Stomach (tissue), 9 donors: ENCODE data around the gene RSL24D1. TPM values are rescaled to one million over a fixed set of nuclear protein-coding genes. Genes with fewer than 3 reads are reported as not detected.

ENCODE experiments used
- DNase-seq, 2 donors: peaks; one replicate each; pipeline versions ENCODE4 v3.0.0 to v3.0.0-alpha.2; 2013 to 2019
- H3K27ac ChIP-seq, 5 donors: fragments of 200-600 bp in 4 of 5; sonication (generic) in 4 of 5; one replicate each; pipeline ENCODE4 v1.5.1; 2013 to 2019; ENCODE audit warnings: mild to moderate bottlenecking in 1 of 5, moderate library complexity in 1 of 5
- H3K27me3 ChIP-seq, 3 donors: fragments of 200-600 bp; sonication (generic); one replicate each; pipeline ENCODE4 v1.5.1; 2017 to 2019; ENCODE audit warnings: mixed run types in 1 of 3
- H3K36me3 ChIP-seq, 4 donors: fragments of 200-600 bp; sonication (generic); 1 replicate in 3 of 4; 2 replicates in 1 of 4; pipeline ENCODE4 v1.5.1; 2016 to 2019
- H3K4me1 ChIP-seq, 4 donors: fragments of 200-600 bp; sonication (generic); one replicate each; pipeline ENCODE4 v1.5.1; 2016 to 2019
- H3K4me3 ChIP-seq, 4 donors: fragments of 200-600 bp; sonication (generic) in 3 of 4; one replicate each; pipeline ENCODE4 v1.5.1; 2016 to 2019; ENCODE audit warnings: mild to moderate bottlenecking in 1 of 4
- H3K9me3 ChIP-seq, 4 donors: fragments of 200-600 bp; sonication (generic); one replicate each; pipeline ENCODE4 v1.5.1; 2016 to 2019
- EP300 ChIP-seq: sonication (generic); formaldehyde crosslinking; IDR thresholded peaks from one replicate; pipeline ENCODE4 v1.6.1; 2017; ENCODE audit warnings: antibody characterized with exemption
- POLR2A ChIP-seq, 4 donors: fragments of 450-650 bp; IDR thresholded peaks; one replicate each; pipeline ENCODE4 v1.6.1; 2016; ENCODE audit warnings: antibody characterized with exemption in 4 of 4, control low read depth in 2 of 4, mild to moderate bottlenecking in 1 of 4, moderate library complexity in 1 of 4
- POLR2AphosphoS5 ChIP-seq, 3 donors: sonication (generic); formaldehyde crosslinking; IDR thresholded peaks; one replicate each; pipeline ENCODE4 v1.6.1; 2016; ENCODE audit warnings: antibody characterized with exemption in 3 of 3
- WGBS, 5 donors: extraction: QIAGEN DNeasy Blood & Tissue Kit in 3 of 5; methylation state at CpG; one replicate each; pipeline versions ENCODE4 v1.1.5 to v1.1.7; 2013 to 2018; 5-methylcytosine and 5-hydroxymethylcytosine counted together
- intact Hi-C: fragments of 100-400 bp; cut with DNase I; formaldehyde crosslinking; loops from one replicate; pipeline ENCODE4 v1.15.1; 2023; ENCODE audit warnings: low total_unique reads
- polyA plus RNA-seq, 3 donors: library from polyadenylated mRNA; stranded (reverse); fragments of 200-250 nt; gene quantifications; one replicate each; pipeline ENCODE4 v1.2.3, GENCODE V29; 2013
- total RNA-seq, 5 donors: library from RNA; depleted of rRNA; stranded (reverse); fragments of >200 nt; gene quantifications; one replicate each; pipeline versions ENCODE4 v1.1.0 to v1.2.3, GENCODE V29; 2014 to 2016
- TF ChIP-seq, protein P1 (sequence below), 7 experiments: fragments of 450-650 bp in 4 of 7; fragments of 200-600 bp in 3 of 7; sonication (generic) in 3 of 7; IDR thresholded peaks; one replicate each; pipeline ENCODE4 v1.5.1; 2016 to 2019; ENCODE audit warnings: antibody characterized with exemption in 7 of 7, control low read depth in 2 of 7, mild to moderate bottlenecking in 1 of 7
- donor health status: healthy with polysubstance abuse.
- donor health status: Bipolar disorder and iron deficiency.
- donor health status: healthy.

Gene RSL24D1
- total and polyA plus RNA-seq, 8 donors, result 22.2 to 187 (median 87.5) TPM

DNA sequence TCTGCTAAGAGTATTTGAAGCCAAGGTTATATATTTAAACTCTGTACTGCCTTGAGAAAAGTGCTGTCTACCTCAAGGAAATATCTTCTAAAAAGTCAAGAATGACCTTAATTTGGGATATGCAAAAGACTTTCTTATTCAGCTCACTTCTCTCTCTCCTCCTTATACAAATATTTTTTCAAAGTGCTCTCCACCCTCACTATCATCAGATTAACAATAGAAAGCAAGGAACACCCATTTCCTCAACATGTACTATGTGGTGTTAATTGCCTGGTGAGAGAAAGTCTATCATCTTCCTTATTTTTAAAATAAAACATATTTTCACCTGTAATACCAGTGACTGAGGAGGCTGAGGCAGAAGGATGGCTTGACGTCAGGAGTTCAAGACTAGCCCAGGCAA lies 44.4 kb upstream of the RSL24D1 start:
- no peaks in the 10 kb centered on the region for H3K36me3 ChIP-seq
- TF ChIP-seq POLR2AphosphoS5 (IDR thresholded peaks at IDR 0.05) (peak in 1 of 3 donors; percentile 19), EP300 (no peak)
- peak overlapping the region; percentile 17 to 84 (median 68) for H3K27ac ChIP-seq
- H3K9me3 ChIP-seq, result no peaks in the 10 kb centered on the region
- H3K27me3 ChIP-seq, result no peaks in the 10 kb centered on the region
- no peak overlapping the region for H3K4me3 ChIP-seq
- DNase-seq, result no peak
- H3K4me1 ChIP-seq, result peaks cover 14 to 87% (median 30%) of the 10 kb centered on the region in 4 donors
- WGBS, 5 donors, result 38 to 83% (median 56%) methylated on average over 1 of the region's 1 CpG
- intact Hi-C loops, result no loop called here

GRCh38 chr15:55240125-55240760 lies 43.5 kb upstream of the RSL24D1 start:
- H3K4me3 ChIP-seq, result no peak overlapping the region
- H3K27me3 ChIP-seq, result no peaks in the 10 kb centered on the region
- no peak for TF ChIP-seq POLR2AphosphoS5 (IDR thresholded peaks at IDR 0.05)
- no peak for TF ChIP-seq POLR2A (IDR thresholded peaks at IDR 0.05)
- no peak for TF ChIP-seq EP300
- TF ChIP-seq, protein P1, sequence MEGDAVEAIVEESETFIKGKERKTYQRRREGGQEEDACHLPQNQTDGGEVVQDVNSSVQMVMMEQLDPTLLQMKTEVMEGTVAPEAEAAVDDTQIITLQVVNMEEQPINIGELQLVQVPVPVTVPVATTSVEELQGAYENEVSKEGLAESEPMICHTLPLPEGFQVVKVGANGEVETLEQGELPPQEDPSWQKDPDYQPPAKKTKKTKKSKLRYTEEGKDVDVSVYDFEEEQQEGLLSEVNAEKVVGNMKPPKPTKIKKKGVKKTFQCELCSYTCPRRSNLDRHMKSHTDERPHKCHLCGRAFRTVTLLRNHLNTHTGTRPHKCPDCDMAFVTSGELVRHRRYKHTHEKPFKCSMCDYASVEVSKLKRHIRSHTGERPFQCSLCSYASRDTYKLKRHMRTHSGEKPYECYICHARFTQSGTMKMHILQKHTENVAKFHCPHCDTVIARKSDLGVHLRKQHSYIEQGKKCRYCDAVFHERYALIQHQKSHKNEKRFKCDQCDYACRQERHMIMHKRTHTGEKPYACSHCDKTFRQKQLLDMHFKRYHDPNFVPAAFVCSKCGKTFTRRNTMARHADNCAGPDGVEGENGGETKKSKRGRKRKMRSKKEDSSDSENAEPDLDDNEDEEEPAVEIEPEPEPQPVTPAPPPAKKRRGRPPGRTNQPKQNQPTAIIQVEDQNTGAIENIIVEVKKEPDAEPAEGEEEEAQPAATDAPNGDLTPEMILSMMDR (IDR thresholded peaks at IDR 0.05), result no peak
- H3K36me3 ChIP-seq, result no peaks in the 10 kb centered on the region
- 21 to 45% (median 39%) methylated on average over 3 of the region's 3 CpGs for WGBS, 5 donors
- DNase-seq, result no peak
- no peaks in the 10 kb centered on the region for H3K9me3 ChIP-seq
- peak overlapping the region; percentile 64 to 94 (median 73) for H3K27ac ChIP-seq
- intact Hi-C loops, result no loop called here
- H3K4me1 ChIP-seq, result peaks cover 10 to 88% (median 30%) of the 10 kb centered on the region in 4 donors

DNA sequence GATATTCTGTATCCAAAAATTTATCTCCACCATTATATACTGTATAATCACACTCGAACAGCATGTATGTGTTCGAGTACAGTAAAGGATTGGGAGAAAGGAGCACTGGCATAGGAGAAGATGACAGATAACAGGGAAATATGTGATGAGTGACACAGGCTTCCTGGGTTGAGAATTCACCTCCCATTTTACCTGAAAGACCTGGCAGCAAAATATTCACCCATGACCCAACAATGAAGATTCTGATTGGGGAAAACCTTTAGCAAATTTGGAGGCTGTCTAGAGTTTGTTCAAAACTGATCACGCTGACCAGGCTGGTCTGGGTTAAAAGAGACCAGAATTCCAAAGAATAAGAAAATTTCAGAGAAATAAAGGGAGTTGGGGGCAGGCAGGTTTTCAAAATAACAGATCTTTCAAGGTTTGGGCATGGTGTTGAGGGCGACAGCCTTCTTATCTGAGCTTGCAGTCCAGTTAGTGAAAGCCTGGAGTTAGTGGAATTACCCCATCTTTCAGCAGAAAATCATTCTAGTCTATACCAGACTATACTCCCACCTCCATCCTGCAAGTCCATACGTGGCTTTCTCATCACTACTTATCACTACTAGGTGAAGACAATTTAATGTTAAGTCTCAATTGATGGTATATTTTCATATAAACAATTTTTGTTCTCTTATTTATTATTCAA lies 42.8 kb upstream of the RSL24D1 start:
- DNase-seq, result no peak
- H3K27me3 ChIP-seq, result no peaks in the 10 kb centered on the region
- H3K4me3 ChIP-seq, result no peak overlapping the region
- peak overlapping the region; percentile 61 to 84 (median 68) for H3K27ac ChIP-seq
- peaks cover 0 to 2% (median 0%) of the 10 kb centered on the region in 4 donors for H3K36me3 ChIP-seq
- intact Hi-C loops, result no loop called here
- 65 to 86% (median 75%) methylated on average over 5 of the region's 5 CpGs for WGBS, 5 donors
- H3K4me1 ChIP-seq, result peaks cover 6 to 88% (median 33%) of the 10 kb centered on the region in 4 donors
- H3K9me3 ChIP-seq, result no peaks in the 10 kb centered on the region
- TF ChIP-seq, protein P1 (IDR thresholded peaks at IDR 0.05), result no peak
- TF ChIP-seq EP300, result no peak
- no peak for TF ChIP-seq POLR2A (IDR thresholded peaks at IDR 0.05)
- TF ChIP-seq POLR2AphosphoS5 (IDR thresholded peaks at IDR 0.05), result no peak

- 67 to 82% (median 76%) methylated on average over 2 of the region's 2 CpGs for WGBS, 5 donors
These were observed 42.1 kb upstream of the RSL24D1 start for GRCh38 chr15:55238877-55239276.

More at GRCh38 chr15:55238877-55239276, 42.1 kb upstream of the RSL24D1 start:
- H3K27ac ChIP-seq, result peak overlapping the region in 2 of 5 donors; percentile 68 to 84
- H3K4me3 ChIP-seq, result no peak overlapping the region
- H3K4me1 ChIP-seq, result peaks cover 10 to 88% (median 37%) of the 10 kb centered on the region in 4 donors
- no peak for DNase-seq
- no peaks in the 10 kb centered on the region for H3K27me3 ChIP-seq
- intact Hi-C loops, result no loop called here
- H3K9me3 ChIP-seq, result no peaks in the 10 kb centered on the region
- H3K36me3 ChIP-seq, result peaks cover 0 to 9% (median 0%) of the 10 kb centered on the region in 4 donors
- TF ChIP-seq EP300 (no peak), POLR2AphosphoS5 (IDR thresholded peaks at IDR 0.05) (no peak), POLR2A (IDR thresholded peaks at IDR 0.05) (no peak)
- TF ChIP-seq, protein P1 (IDR thresholded peaks at IDR 0.05), result no peak
